PC-3 (cell line): ENCODE data around the gene GAS2L1.

Experiments
- EZH2 ChIP-seq: fragments of 300-600 bp; sonication (generic); IDR thresholded peaks from one replicate; pipeline ENCODE4 v1.6.1; 2017; ENCODE audit warnings: antibody characterized with exemption, mild to moderate bottlenecking, low read length; ENCODE audit not compliant: unreplicated experiment
- EZH2phosphoT487 ChIP-seq: fragments of 300-600 bp; sonication (generic); IDR thresholded peaks from 2 replicates; pipeline ENCODE4 v1.6.1; 2018; ENCODE audit warnings: mild to moderate bottlenecking, antibody characterized with exemption, low read length, borderline replicate concordance
- TF ChIP-seq, protein P1 (sequence below): fragments of 300-600 bp; sonication (generic); conservative IDR thresholded peaks from 2 replicates; pipeline ENCODE4 v1.5.1; 2017; ENCODE audit warnings: antibody characterized with exemption, low read depth, mild to moderate bottlenecking, low read length

DNA sequence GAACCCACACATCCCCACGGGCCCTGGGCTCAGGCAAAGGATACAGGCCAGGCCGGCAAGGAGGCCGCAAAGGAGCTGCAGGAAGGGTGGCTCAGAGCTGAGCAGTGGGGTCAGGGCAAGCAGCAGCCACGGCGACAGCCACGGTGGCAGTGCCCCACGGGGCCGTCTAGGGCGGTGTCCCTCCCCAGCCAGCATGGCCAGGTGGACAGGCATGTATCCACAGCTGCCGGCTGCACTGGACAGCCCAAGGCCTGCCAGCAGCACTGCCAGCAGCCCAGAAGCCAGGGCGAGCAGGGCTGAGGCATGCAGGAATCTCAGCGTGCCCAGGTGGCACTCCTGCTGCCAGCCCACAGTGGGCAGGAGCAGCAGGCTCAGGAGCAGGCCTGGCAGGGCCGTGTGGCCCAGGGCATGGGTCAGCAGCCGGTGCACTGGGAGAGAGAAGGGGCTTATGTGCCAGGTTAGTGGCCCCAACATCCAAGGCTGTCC is 42.6 kb upstream of the GAS2L1 start:
- TF ChIP-seq, protein P1, sequence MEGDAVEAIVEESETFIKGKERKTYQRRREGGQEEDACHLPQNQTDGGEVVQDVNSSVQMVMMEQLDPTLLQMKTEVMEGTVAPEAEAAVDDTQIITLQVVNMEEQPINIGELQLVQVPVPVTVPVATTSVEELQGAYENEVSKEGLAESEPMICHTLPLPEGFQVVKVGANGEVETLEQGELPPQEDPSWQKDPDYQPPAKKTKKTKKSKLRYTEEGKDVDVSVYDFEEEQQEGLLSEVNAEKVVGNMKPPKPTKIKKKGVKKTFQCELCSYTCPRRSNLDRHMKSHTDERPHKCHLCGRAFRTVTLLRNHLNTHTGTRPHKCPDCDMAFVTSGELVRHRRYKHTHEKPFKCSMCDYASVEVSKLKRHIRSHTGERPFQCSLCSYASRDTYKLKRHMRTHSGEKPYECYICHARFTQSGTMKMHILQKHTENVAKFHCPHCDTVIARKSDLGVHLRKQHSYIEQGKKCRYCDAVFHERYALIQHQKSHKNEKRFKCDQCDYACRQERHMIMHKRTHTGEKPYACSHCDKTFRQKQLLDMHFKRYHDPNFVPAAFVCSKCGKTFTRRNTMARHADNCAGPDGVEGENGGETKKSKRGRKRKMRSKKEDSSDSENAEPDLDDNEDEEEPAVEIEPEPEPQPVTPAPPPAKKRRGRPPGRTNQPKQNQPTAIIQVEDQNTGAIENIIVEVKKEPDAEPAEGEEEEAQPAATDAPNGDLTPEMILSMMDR = no peak
- no peak for TF ChIP-seq EZH2
- TF ChIP-seq EZH2phosphoT487 = no peak
